GM12878 (cell line): ENCODE data around the gene NPR1. TPM values are rescaled to one million over a fixed set of nuclear protein-coding genes. Genes with fewer than 3 reads are reported as not detected.
"Not testable (repeated sequence)": the region's sequence is repeated elsewhere in the genome, so short reads cannot be mapped to it uniquely, and the experiment has no call there.

ENCODE experiments used
- ATAC-seq: fragments of 200-7000 bp; cut with Tn5 transposase; 3 replicates; pipeline ENCODE4 v1.9.1; 2020; ENCODE audit warnings: mild to moderate bottlenecking, moderate library complexity
- BruUV-seq: library from RNA; stranded (reverse); fragments of 400-500 nt; replicated peaks from 2 replicates; lab custom pipeline; 2021; lab: Mats Ljungman, UMichigan
- CTCF ChIA-PET: fragments of 300-600 bp; sonication (Branson Sonifier 250); formaldehyde crosslinking; extraction: SDS; loops from one replicate; lab custom pipeline; 2021; ENCODE audit warnings: inconsistent platforms; lab: Yijun Ruan, JAX
- POLR2A ChIA-PET: fragments of 350-600 bp; formaldehyde crosslinking; extraction: SDS; loops from one replicate; lab custom pipeline; 2021; ENCODE audit warnings: inconsistent platforms; lab: Charles Lee
- RAD21 ChIA-PET: fragments of 300-600 bp; sonication (Branson Sonifier 250); formaldehyde crosslinking; loops from one replicate; lab custom pipeline; 2023; ENCODE audit warnings: antibody characterized with exemption; ENCODE audit not compliant: unreplicated experiment; lab: Charles Lee
- SMC1A ChIA-PET: fragments of 300-600 bp; sonication (Branson Sonifier 250); formaldehyde crosslinking; loops from one replicate; lab custom pipeline; 2023; ENCODE audit not compliant: unreplicated experiment, uncharacterized antibody; lab: Charles Lee
- DNase-seq: peaks from one replicate; pipeline ENCODE4 v3.0.0-alpha.2; 2011; ENCODE audit warnings: low read depth, low spot score
- FAIRE-seq: peaks from 3 replicates; lab custom pipeline; 2011; peaks lifted over from hg19 to GRCh38; lab: Jason Lieb, UNC
- H2AFZ ChIP-seq: 2 replicates; pipeline ENCODE4 v1.6.0; 2011; ENCODE audit warnings: low read depth, low read length, control low read depth; ENCODE audit not compliant: control insufficient read depth
- H3K27ac ChIP-seq: 2 replicates; pipeline ENCODE4 v1.5.1; 2011; ENCODE audit warnings: control low read depth; ENCODE audit not compliant: control insufficient read depth, insufficient read depth
- H3K27me3 ChIP-seq, 2 experiments: replicated peaks in 1 of 2; 2 replicates each; pipeline versions ENCODE4 v1.6.0 to v1.6.1; 2011; ENCODE audit warnings: low read length in 1 of 2; ENCODE audit not compliant: control insufficient read depth in 2 of 2, insufficient read depth in 2 of 2
- H3K36me3 ChIP-seq, 2 experiments: 2 replicates each; pipeline ENCODE4 v1.5.1; 2011; ENCODE audit warnings: low read length in 1 of 2; ENCODE audit not compliant: control insufficient read depth in 2 of 2, insufficient read depth in 2 of 2
- H3K4me1 ChIP-seq: 2 replicates; pipeline ENCODE4 v1.6.1; 2011; ENCODE audit warnings: mild to moderate bottlenecking, low read length, moderate library complexity, mixed read lengths; ENCODE audit not compliant: control insufficient read depth, insufficient read depth
- H3K4me2 ChIP-seq: 2 replicates; pipeline ENCODE4 v1.6.0; 2011; ENCODE audit warnings: control low read depth; ENCODE audit not compliant: control insufficient read depth, insufficient read depth
- H3K4me3 ChIP-seq: fragments of 200-600 bp; sonication (generic); 2 replicates; pipeline ENCODE4 v1.5.1; 2016
- H3K79me2 ChIP-seq: 2 replicates; pipeline ENCODE4 v1.6.0; 2011; ENCODE audit warnings: low read length; ENCODE audit not compliant: control insufficient read depth, insufficient read depth
- H3K9ac ChIP-seq: 2 replicates; pipeline ENCODE4 v1.8.0; 2011; ENCODE audit warnings: low read length, control low read depth, mixed read lengths; ENCODE audit not compliant: control insufficient read depth, insufficient read depth
- H3K9me3 ChIP-seq: replicated peaks from 3 replicates; pipeline ENCODE4 v1.5.1; 2011; ENCODE audit warnings: mild to moderate bottlenecking, low read length; ENCODE audit not compliant: control insufficient read depth, insufficient read depth
- H4K20me1 ChIP-seq: 2 replicates; pipeline ENCODE4 v1.6.0; 2011; ENCODE audit not compliant: control insufficient read depth, insufficient read depth
- BACH1 ChIP-seq: fragments of 450-650 bp; IDR thresholded peaks from 2 replicates; pipeline ENCODE4 v1.6.1; 2017; ENCODE audit warnings: mild to moderate bottlenecking, borderline replicate concordance
- BCLAF1 ChIP-seq: fragments of 450-650 bp; IDR thresholded peaks from 2 replicates; pipeline ENCODE4 v1.6.1; 2017; ENCODE audit warnings: antibody characterized with exemption, mild to moderate bottlenecking, moderate library complexity
- BRCA1 ChIP-seq: IDR thresholded peaks from 2 replicates; pipeline ENCODE4 v1.6.1; 2011; ENCODE audit warnings: low read depth, low read length, improper control_type of control experiment
- CHD2 ChIP-seq: IDR thresholded peaks from 2 replicates; pipeline ENCODE4 v1.6.1; 2011; ENCODE audit warnings: low read depth, low read length, improper control_type of control experiment, borderline replicate concordance
- E2F8 ChIP-seq: fragments of 450-650 bp; IDR thresholded peaks from 2 replicates; pipeline ENCODE4 v1.6.1; 2018; ENCODE audit warnings: mild to moderate bottlenecking, low read depth, moderate library complexity; ENCODE audit not compliant: partially characterized antibody
- JUNB ChIP-seq: IDR thresholded peaks from 2 replicates; pipeline ENCODE4 v1.6.1; 2016; ENCODE audit warnings: antibody characterized with exemption, mild to moderate bottlenecking
- MXI1 ChIP-seq: fragments of 150-350 bp; IDR thresholded peaks from 2 replicates; pipeline ENCODE4 v1.6.1; 2011; ENCODE audit warnings: low read depth, mild to moderate bottlenecking, inconsistent platforms, low read length, improper control_type of control experiment
- RUNX3 ChIP-seq: IDR thresholded peaks from 2 replicates; pipeline ENCODE4 v1.6.1; 2012; ENCODE audit warnings: low read length, inconsistent platforms
- WGBS: methylation state at CpG from one replicate; pipeline ENCODE4 v1.1.6; 2016; ENCODE audit warnings: low lambda C conversion rate; ENCODE audit not compliant: insufficient replicate concordance, insufficient coverage; ENCODE audit errors: missing lambda C conversion rate; 5-methylcytosine and 5-hydroxymethylcytosine counted together
- in situ Hi-C: fragments of 300-500 bp; cut with MboI; formaldehyde crosslinking; loops from 9 replicates; pipeline ENCODE4 v1.14.3; 2018; ENCODE audit warnings: mixed read lengths
- intact Hi-C: fragments of 100-400 bp; cut with micrococcal nuclease; formaldehyde crosslinking; loops from one replicate; pipeline ENCODE4 v1.14.2; 2022; ENCODE audit not compliant: unreplicated experiment
- polyA plus RNA-seq, 11 experiments: library from polyadenylated mRNA; depleted of rRNA in 4 of 11; unstranded in 6 of 11; stranded (reverse) in 5 of 11; fragments of >200 nt; fragmentation: Nextera tagmentation in 4 of 11; fragmentation: Illumina TruSeq in 1 of 11; extraction: Ambion mirVana in 4 of 11; extraction: Trizol in 1 of 11; gene quantifications; 1 replicate in 1 of 11; 2 replicates in 10 of 11; pipeline versions ENCODE4 v1.2.1 to v1.2.3, GENCODE V29; 2011 to 2016; ENCODE audit warnings: inconsistent platforms in 2 of 11, missing spikeins in 2 of 11, low read depth in 1 of 11
- total RNA-seq, 4 experiments: library from RNA; depleted of rRNA in 3 of 4; stranded (reverse); fragments of >200 nt in 3 of 4; fragmentation: Illumina TruSeq in 1 of 4; extraction: Trizol in 1 of 4; gene quantifications; 2 replicates each; pipeline versions ENCODE4 v1.2.1 to v1.2.3, GENCODE V29; 2013 to 2021

NPR1 gene
- total and polyA plus RNA-seq, 10 of the 15 experiments (the other 5 are each of a cell fraction or from before 2014, with no cell fraction given): 0.09 to 2.1 (median 0.28) TPM; not detected in 1

- H3K9ac ChIP-seq, BruUV-seq, H3K4me1 ChIP-seq, H3K36me3 ChIP-seq, H3K9me3 ChIP-seq, ATAC-seq, FAIRE-seq, H3K4me2 ChIP-seq, H4K20me1 ChIP-seq, DNase-seq, H3K4me3 ChIP-seq, H3K79me2 ChIP-seq, H3K27me3 ChIP-seq, H2AFZ ChIP-seq, H3K27ac ChIP-seq, intact Hi-C loops, in situ Hi-C loops, POLR2A ChIA-PET, RAD21 ChIA-PET: not testable (repeated sequence)
- ChIA-PET CTCF (interaction anchor here (1.3 kb wide), 1 partner anchor 9 kb away, joined by 4 read pairs; no protein-coding TSS in a partner anchor), SMC1A (interaction anchor here (1.7 to 1.8 kb wide), 2 partner anchors 11 to 35 kb away, joined by 4 read pairs; no protein-coding TSS in a partner anchor)
- WGBS: 38% methylated on average over 5 of the region's 5 CpGs
Observed at GRCh38 chr1:153716211-153716610, 37.7 kb downstream of the NPR1 start.

- no peak for DNase-seq
- POLR2A ChIA-PET: interaction anchor here (1.0 kb wide), 1 partner anchor 19 kb away, joined by 3 read pairs; no protein-coding TSS in a partner anchor
- no peak overlapping the region for H3K4me3 ChIP-seq
- no TSS peak for BruUV-seq
- CTCF ChIA-PET: no interaction called here
- TF ChIP-seq BRCA1 (no peak), BCLAF1 (no peak), MXI1 (no peak), BACH1 (no peak), CHD2 (no peak), JUNB (peak; percentile 45), E2F8 (no peak), RUNX3 (peak; percentile 41; the same call in 1 of the 2 replicates)
- TF ChIP-seq, all 136 proteins: peak for 2
- no peak overlapping the region for H2AFZ ChIP-seq
- no peak overlapping the region for H3K9ac ChIP-seq
- 1% methylated on average over 3 of the region's 3 CpGs for WGBS
- no peak; the same call in 2 of the 3 replicates for ATAC-seq
- H3K9me3 ChIP-seq: no peaks in the 10 kb centered on the region
- H3K27ac ChIP-seq: no peak overlapping the region
- ChIA-PET SMC1A (interaction anchor here (1.8 kb wide), 1 partner anchor 33 kb away, joined by 4 read pairs; no protein-coding TSS in a partner anchor), RAD21 (interaction anchor here (0.6 kb wide), 1 partner anchor 122 kb away, joined by 3 read pairs; no protein-coding TSS in a partner anchor)
- intact Hi-C loops: no loop called here
- no peak overlapping the region for H3K4me2 ChIP-seq
- no peaks in the 10 kb centered on the region for H3K4me1 ChIP-seq
- in situ Hi-C loops: no loop called here
- FAIRE-seq: no peak
- H4K20me1 ChIP-seq: no peaks in the 10 kb centered on the region
- no peaks in the 10 kb centered on the region for H3K27me3 ChIP-seq
- no peaks in the 10 kb centered on the region for H3K36me3 ChIP-seq
- no peaks in the 10 kb centered on the region for H3K79me2 ChIP-seq
Observed at GRCh38 chr1:153717330-153717729, 38.8 kb downstream of the NPR1 start.
